HEK293 (cell line): ENCODE results near the gene TRIM56.

ENCODE experiments used
- CTCF ChIA-PET: fragments of 350-600 bp; formaldehyde crosslinking; extraction: SDS; loops from one replicate; lab custom pipeline; 2021; ENCODE audit warnings: antibody characterized with exemption; lab: Yijun Ruan, JAX
- POLR2A ChIA-PET: fragments of 300-600 bp; formaldehyde crosslinking; extraction: SDS; loops from one replicate; lab custom pipeline; 2020; ENCODE audit warnings: antibody characterized with exemption, inconsistent platforms; lab: Yijun Ruan, JAX
- H3K27ac ChIP-seq: fragments of 200-500 bp; sonication (Bioruptor generic); 2 replicates; pipeline ENCODE4 v1.5.1; 2014; ENCODE audit warnings: low read depth, low read length, control low read depth, inconsistent platforms; ENCODE audit errors: extremely low read depth
- H3K36me3 ChIP-seq, 2 experiments: fragments of 200-500 bp in 1 of 2; sonication (Bioruptor generic) in 1 of 2; 1 replicate in 1 of 2; 2 replicates in 1 of 2; pipeline ENCODE4 v1.5.1; 2014 to 2017; ENCODE audit warnings: inconsistent platforms in 2 of 2, low read length in 2 of 2; ENCODE audit not compliant: control insufficient read depth in 2 of 2, insufficient read depth in 1 of 2
- H3K4me1 ChIP-seq: fragments of 200-500 bp; sonication (Bioruptor generic); 2 replicates; pipeline ENCODE4 v1.5.1; 2014; ENCODE audit warnings: mild to moderate bottlenecking, low read length, inconsistent platforms; ENCODE audit not compliant: control insufficient read depth, insufficient read depth
- H3K4me3 ChIP-seq: 2 replicates; pipeline ENCODE4 v1.5.1; 2011; ENCODE audit warnings: low read depth, mild to moderate bottlenecking, control low read depth, low read length, moderate library complexity
- H3K9me3 ChIP-seq: fragments of 200-500 bp; sonication (Bioruptor generic); 2 replicates; pipeline ENCODE4 v1.5.1; 2014; ENCODE audit warnings: low read depth, low read length, inconsistent platforms; ENCODE audit not compliant: control insufficient read depth, insufficient read depth
- MYNN ChIP-seq: fragments of 450-650 bp; formaldehyde crosslinking; IDR thresholded peaks from 2 replicates; pipeline ENCODE4 v1.5.1; 2016; ENCODE audit warnings: missing biosample characterization, missing genetic modification characterization, borderline replicate concordance
- WT1 ChIP-seq: fragments of 450-650 bp; formaldehyde crosslinking; IDR thresholded peaks from 2 replicates; pipeline ENCODE4 v1.5.1; 2016; ENCODE audit warnings: missing biosample characterization, missing genetic modification characterization
- ZNF174 ChIP-seq: fragments of 450-650 bp; formaldehyde crosslinking; IDR thresholded peaks from 2 replicates; pipeline ENCODE4 v1.5.0; 2017; ENCODE audit warnings: missing biosample characterization, mild to moderate bottlenecking, missing genetic modification characterization
- ZNF214 ChIP-seq: fragments of 450-650 bp; formaldehyde crosslinking; IDR thresholded peaks from 2 replicates; pipeline ENCODE4 v1.5.1; 2017; ENCODE audit warnings: missing biosample characterization, mild to moderate bottlenecking, missing genetic modification characterization, borderline replicate concordance
- ZNF24 ChIP-seq: fragments of 450-650 bp; formaldehyde crosslinking; IDR thresholded peaks from 2 replicates; pipeline ENCODE4 v1.5.1; 2016; ENCODE audit warnings: missing biosample characterization, missing genetic modification characterization
- ZNF530 ChIP-seq: fragments of 450-650 bp; formaldehyde crosslinking; IDR thresholded peaks from 2 replicates; pipeline ENCODE4 v1.5.1; 2016; ENCODE audit warnings: low read depth, missing biosample characterization, missing genetic modification characterization
- ZNF544 ChIP-seq: fragments of 450-650 bp; formaldehyde crosslinking; IDR thresholded peaks from 2 replicates; pipeline ENCODE4 v1.5.0; 2017; ENCODE audit warnings: missing biosample characterization, missing genetic modification characterization
- ZNF560 ChIP-seq: fragments of 450-650 bp; formaldehyde crosslinking; IDR thresholded peaks from 2 replicates; pipeline ENCODE4 v1.5.1; 2017; ENCODE audit warnings: missing biosample characterization, missing genetic modification characterization, borderline replicate concordance
- ZNF677 ChIP-seq: fragments of 450-650 bp; IDR thresholded peaks from 2 replicates; pipeline ENCODE4 v1.5.0; 2018; ENCODE audit warnings: missing biosample characterization, mild to moderate bottlenecking, missing genetic modification characterization, moderate library complexity
- ZNF76 ChIP-seq: fragments of 450-650 bp; formaldehyde crosslinking; IDR thresholded peaks from 2 replicates; pipeline ENCODE4; 2016; ENCODE audit warnings: low read depth, missing biosample characterization, missing genetic modification characterization, borderline replicate concordance
- ZNF776 ChIP-seq: fragments of 450-650 bp; formaldehyde crosslinking; IDR thresholded peaks from 2 replicates; pipeline ENCODE4 v1.5.0; 2017; ENCODE audit warnings: missing biosample characterization, missing genetic modification characterization, borderline replicate concordance
- ZNF792 ChIP-seq: fragments of 450-650 bp; formaldehyde crosslinking; IDR thresholded peaks from 2 replicates; pipeline ENCODE4 v1.5.1; 2016; ENCODE audit warnings: missing biosample characterization, missing genetic modification characterization
- ZSCAN16 ChIP-seq: fragments of 450-650 bp; formaldehyde crosslinking; IDR thresholded peaks from 2 replicates; pipeline ENCODE4 v1.5.1; 2016; ENCODE audit warnings: missing biosample characterization, missing genetic modification characterization
- TF ChIP-seq, protein P1 (sequence below): fragments of 450-650 bp; formaldehyde crosslinking; IDR thresholded peaks from 2 replicates; pipeline ENCODE4 v1.5.1; 2016; ENCODE audit warnings: missing biosample characterization, missing genetic modification characterization
- TF ChIP-seq, protein P2 (sequence below): fragments of 450-650 bp; formaldehyde crosslinking; IDR thresholded peaks from 2 replicates; pipeline ENCODE4 v1.5.1; 2017; ENCODE audit warnings: missing biosample characterization, mild to moderate bottlenecking, missing genetic modification characterization, moderate library complexity
- TF ChIP-seq, protein P3 (sequence below): fragments of 450-650 bp; formaldehyde crosslinking; IDR thresholded peaks from 2 replicates; pipeline ENCODE4 v1.5.1; 2016; ENCODE audit warnings: missing biosample characterization, missing genetic modification characterization
- TF ChIP-seq, protein P4 (sequence below): fragments of 450-650 bp; formaldehyde crosslinking; IDR thresholded peaks from 2 replicates; pipeline ENCODE4 v1.5.1; 2017; ENCODE audit warnings: missing biosample characterization, missing genetic modification characterization
- TF ChIP-seq, protein P5 (sequence below): fragments of 450-650 bp; formaldehyde crosslinking; IDR thresholded peaks from 2 replicates; pipeline ENCODE4 v1.5.1; 2016; ENCODE audit warnings: missing biosample characterization, missing genetic modification characterization

TRIM56 gene

DNA sequence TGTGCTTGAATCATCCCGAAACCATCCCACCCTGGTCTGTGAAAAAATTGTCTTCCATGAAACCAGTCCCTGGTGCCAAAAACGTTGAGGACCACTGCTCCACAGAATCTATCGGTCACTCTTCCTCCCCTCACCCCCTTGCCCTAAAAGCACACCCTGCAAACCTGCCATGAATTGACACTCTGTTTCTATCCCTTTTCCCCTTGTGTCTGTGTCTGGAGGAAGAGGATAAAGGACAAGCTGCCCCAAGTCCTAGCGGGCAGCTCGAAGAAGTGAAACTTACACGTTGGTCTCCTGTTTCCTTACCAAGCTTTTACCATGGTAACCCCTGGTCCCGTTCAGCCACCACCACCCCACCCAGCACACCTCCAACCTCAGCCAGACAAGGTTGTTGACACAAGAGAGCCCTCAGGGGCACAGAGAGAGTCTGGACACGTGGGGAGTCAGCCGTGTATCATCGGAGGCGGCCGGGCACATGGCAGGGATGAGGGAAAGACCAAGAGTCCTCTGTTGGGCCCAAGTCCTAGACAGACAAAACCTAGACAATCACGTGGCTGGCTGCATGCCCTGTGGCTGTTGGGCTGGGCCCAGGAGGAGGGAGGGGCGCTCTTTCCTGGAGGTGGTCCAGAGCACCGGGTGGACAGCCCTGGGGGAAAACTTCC is 40.8 kb downstream of the TRIM56 start:
- Histone ChIP-seq H3K4me1 (no peaks in the 10 kb centered on the region; the same call in 1 of the 2 replicates), H3K36me3 (no peaks in the 10 kb centered on the region), H3K27ac (no peak overlapping the region), H3K4me3 (no peak overlapping the region), H3K9me3 (no peaks in the 10 kb centered on the region)
- POLR2A ChIA-PET: interaction anchor here (0.6 to 1.6 kb wide), 7 partner anchors 10 to 250 kb away, joined by 3 to 4 read pairs (median 3); partner anchors contain the start of gene VGF
- CTCF ChIA-PET: interaction anchor here (0.6 to 6.7 kb wide), 7 partner anchors 11 to 860 kb away, joined by 3 to 37 read pairs (median 3); partner anchors contain the start of gene TRIM56
- no peak for TF ChIP-seq ZNF776
- TF ChIP-seq, protein P1, sequence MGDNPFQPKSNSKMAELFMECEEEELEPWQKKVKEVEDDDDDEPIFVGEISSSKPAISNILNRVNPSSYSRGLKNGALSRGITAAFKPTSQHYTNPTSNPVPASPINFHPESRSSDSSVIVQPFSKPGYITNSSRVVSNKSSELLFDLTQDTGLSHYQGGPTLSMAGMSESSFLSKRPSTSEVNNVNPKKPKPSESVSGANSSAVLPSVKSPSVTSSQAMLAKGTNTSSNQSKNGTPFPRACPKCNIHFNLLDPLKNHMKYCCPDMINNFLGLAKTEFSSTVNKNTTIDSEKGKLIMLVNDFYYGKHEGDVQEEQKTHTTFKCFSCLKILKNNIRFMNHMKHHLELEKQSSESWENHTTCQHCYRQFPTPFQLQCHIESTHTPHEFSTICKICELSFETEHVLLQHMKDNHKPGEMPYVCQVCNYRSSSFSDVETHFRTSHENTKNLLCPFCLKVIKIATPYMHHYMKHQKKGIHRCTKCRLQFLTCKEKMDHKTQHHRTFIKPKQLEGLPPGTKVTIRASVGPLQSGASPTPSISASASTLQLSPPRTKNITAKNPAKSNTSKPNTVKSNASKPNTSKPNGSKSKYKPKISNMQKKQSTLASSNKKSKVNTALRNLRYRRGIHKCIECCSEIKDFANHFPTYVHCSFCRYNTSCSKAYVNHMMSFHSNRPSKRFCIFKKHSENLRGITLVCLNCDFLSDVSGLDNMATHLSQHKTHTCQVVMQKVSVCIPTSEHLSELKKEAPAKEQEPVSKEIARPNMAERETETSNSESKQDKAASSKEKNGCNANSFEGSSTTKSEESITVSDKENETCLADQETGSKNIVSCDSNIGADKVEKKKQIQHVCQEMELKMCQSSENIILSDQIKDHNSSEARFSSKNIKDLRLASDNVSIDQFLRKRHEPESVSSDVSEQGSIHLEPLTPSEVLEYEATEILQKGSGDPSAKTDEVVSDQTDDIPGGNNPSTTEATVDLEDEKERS (tag by site-specific recombination): no peak
- TF ChIP-seq, protein P2, sequence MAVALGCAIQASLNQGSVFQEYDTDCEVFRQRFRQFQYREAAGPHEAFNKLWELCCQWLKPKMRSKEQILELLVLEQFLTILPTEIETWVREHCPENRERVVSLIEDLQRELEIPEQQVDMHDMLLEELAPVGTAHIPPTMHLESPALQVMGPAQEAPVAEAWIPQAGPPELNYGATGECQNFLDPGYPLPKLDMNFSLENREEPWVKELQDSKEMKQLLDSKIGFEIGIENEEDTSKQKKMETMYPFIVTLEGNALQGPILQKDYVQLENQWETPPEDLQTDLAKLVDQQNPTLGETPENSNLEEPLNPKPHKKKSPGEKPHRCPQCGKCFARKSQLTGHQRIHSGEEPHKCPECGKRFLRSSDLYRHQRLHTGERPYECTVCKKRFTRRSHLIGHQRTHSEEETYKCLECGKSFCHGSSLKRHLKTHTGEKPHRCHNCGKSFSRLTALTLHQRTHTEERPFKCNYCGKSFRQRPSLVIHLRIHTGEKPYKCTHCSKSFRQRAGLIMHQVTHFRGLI (tag by site-specific recombination): peak; percentile 71; the same call in 1 of the 2 replicates
- no peak for TF ChIP-seq ZNF544 (tag by site-specific recombination)
- TF ChIP-seq ZNF214 (tag by site-specific recombination): no peak
- no peak for TF ChIP-seq WT1
- no peak for TF ChIP-seq ZSCAN16 (tag by site-specific recombination)
- TF ChIP-seq ZNF560: no peak
- TF ChIP-seq, protein P3, sequence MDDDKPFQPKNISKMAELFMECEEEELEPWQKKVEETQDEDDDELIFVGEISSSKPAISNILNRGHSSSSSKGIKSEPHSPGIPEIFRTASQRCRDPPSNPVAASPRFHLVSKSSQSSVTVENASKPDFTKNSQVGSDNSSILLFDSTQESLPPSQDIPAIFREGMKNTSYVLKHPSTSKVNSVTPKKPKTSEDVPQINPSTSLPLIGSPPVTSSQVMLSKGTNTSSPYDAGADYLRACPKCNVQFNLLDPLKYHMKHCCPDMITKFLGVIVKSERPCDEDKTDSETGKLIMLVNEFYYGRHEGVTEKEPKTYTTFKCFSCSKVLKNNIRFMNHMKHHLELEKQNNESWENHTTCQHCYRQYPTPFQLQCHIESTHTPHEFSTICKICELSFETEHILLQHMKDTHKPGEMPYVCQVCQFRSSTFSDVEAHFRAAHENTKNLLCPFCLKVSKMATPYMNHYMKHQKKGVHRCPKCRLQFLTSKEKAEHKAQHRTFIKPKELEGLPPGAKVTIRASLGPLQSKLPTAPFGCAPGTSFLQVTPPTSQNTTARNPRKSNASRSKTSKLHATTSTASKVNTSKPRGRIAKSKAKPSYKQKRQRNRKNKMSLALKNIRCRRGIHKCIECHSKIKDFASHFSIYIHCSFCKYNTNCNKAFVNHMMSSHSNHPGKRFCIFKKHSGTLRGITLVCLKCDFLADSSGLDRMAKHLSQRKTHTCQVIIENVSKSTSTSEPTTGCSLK: no peak
- no peak for TF ChIP-seq ZNF530
- TF ChIP-seq ZNF677: no peak
- TF ChIP-seq ZNF174 (tag by site-specific recombination): no peak
- TF ChIP-seq, protein P4, sequence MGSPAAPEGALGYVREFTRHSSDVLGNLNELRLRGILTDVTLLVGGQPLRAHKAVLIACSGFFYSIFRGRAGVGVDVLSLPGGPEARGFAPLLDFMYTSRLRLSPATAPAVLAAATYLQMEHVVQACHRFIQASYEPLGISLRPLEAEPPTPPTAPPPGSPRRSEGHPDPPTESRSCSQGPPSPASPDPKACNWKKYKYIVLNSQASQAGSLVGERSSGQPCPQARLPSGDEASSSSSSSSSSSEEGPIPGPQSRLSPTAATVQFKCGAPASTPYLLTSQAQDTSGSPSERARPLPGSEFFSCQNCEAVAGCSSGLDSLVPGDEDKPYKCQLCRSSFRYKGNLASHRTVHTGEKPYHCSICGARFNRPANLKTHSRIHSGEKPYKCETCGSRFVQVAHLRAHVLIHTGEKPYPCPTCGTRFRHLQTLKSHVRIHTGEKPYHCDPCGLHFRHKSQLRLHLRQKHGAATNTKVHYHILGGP (tag by site-specific recombination): 0 out of 2 replicates have a peak, but pooled peaks have one; percentile 18
- TF ChIP-seq, protein P5, sequence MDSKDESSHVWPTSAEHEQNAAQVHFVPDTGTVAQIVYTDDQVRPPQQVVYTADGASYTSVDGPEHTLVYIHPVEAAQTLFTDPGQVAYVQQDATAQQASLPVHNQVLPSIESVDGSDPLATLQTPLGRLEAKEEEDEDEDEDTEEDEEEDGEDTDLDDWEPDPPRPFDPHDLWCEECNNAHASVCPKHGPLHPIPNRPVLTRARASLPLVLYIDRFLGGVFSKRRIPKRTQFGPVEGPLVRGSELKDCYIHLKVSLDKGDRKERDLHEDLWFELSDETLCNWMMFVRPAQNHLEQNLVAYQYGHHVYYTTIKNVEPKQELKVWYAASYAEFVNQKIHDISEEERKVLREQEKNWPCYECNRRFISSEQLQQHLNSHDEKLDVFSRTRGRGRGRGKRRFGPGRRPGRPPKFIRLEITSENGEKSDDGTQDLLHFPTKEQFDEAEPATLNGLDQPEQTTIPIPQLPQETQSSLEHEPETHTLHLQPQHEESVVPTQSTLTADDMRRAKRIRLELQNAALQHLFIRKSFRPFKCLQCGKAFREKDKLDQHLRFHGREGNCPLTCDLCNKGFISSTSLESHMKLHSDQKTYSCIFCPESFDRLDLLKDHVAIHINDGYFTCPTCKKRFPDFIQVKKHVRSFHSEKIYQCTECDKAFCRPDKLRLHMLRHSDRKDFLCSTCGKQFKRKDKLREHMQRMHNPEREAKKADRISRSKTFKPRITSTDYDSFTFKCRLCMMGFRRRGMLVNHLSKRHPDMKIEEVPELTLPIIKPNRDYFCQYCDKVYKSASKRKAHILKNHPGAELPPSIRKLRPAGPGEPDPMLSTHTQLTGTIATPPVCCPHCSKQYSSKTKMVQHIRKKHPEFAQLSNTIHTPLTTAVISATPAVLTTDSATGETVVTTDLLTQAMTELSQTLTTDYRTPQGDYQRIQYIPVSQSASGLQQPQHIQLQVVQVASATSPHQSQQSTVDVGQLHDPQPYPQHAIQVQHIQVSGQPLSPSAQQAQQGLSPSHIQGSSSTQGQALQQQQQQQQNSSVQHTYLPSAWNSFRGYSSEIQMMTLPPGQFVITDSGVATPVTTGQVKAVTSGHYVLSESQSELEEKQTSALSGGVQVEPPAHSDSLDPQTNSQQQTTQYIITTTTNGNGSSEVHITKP (tag by site-specific recombination): no peak
- no peak for TF ChIP-seq MYNN (tag by site-specific recombination)
- TF ChIP-seq ZNF76 (tag by site-specific recombination): no peak
- TF ChIP-seq ZNF792 (tag by site-specific recombination): no peak
- no peak for TF ChIP-seq ZNF24 (tag by site-specific recombination)
